Measurements from ENCODE around the gene NCOA3. TPM values are rescaled to one million over a fixed set of nuclear protein-coding genes. Genes with fewer than 3 reads are reported as not detected.

NCOA3 gene
- total RNA-seq, 1 experiment from 2014 or later: 60.3 TPM

GRCh38 chr20:47703748-47704147, 202.1 kb downstream of the NCOA3 start:
- CTCF ChIA-PET: interaction anchor here (0.5 to 0.6 kb wide), 2 partner anchors 74 to 1506 kb away, joined by 3 to 4 read pairs; no protein-coding TSS in a partner anchor
- H3K36me3 Mint-ChIP-seq (ENCODE audit: insufficient read depth, unreplicated experiment): peaks cover 6% of the 10 kb centered on the region
- peaks cover 13% of the 10 kb centered on the region for H3K4me1 Mint-ChIP-seq (ENCODE audit: low read depth, unreplicated experiment)
- no peak overlapping the region for H3K4me3 Mint-ChIP-seq (ENCODE audit: low read depth, unreplicated experiment)
- DNase-seq: no peak
- H3K9me3 Mint-ChIP-seq (ENCODE audit: low read depth, unreplicated experiment): no peaks in the 10 kb centered on the region
- TF ChIP-seq CTCF (IDR thresholded peaks at IDR 0.05; ENCODE audit: unreplicated experiment): no peak
- no peak overlapping the region for H3K27ac Mint-ChIP-seq (ENCODE audit: unreplicated experiment)
- BruUV-seq (replicated peaks): no TSS peak
- H3K27me3 Mint-ChIP-seq (ENCODE audit: unreplicated experiment): no peaks in the 10 kb centered on the region
- intact Hi-C loops (cut with micrococcal nuclease; ENCODE audit: unreplicated experiment): no loop called here

DNA sequence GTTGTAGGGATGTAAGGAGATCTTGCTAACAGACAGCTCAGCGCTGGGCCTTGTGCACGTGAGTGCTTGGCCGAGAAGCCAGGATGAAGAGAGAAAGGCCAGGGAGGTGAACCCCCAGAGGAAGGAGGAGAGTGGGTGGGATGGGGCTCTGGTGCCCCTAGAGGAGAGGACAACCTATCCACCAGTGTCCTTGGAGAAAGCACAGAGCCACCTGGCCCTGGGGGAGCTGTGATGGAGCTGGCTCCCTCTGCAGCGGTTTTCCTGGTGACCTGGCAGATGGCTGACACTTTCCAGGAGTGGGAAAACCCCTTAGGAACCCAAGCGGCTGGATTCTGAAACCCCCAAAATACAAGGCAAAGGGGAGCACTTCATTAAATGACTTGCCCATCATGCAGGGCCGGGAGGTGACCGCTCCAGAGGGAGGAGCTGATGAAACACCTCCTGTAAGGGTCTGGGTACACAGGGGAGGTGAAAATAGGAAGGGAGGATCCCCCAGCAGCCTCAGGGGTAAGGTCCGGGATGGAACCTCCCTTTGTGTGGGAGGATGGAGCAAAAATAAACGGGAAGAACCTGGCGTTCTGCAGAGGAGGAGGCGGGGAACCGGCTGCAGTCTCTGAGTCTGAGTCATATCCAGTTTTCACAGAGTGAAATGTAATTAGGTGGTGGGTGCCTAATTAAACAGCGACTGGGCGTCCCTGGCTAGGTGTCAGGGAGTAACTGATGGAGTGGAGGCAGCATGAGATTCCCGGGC, 203.2 kb downstream of the NCOA3 start:
- no peaks in the 10 kb centered on the region for H3K9me3 Mint-ChIP-seq (ENCODE audit: low read depth, unreplicated experiment)
- no TSS peak for BruUV-seq (replicated peaks)
- no peak overlapping the region for H3K27ac Mint-ChIP-seq (ENCODE audit: unreplicated experiment)
- DNase-seq: no peak
- CTCF ChIA-PET: interaction anchor here (0.6 to 0.7 kb wide), 3 partner anchors 40 to 451 kb away, joined by 5 to 14 read pairs (median 5); no protein-coding TSS in a partner anchor
- H3K27me3 Mint-ChIP-seq (ENCODE audit: unreplicated experiment): no peaks in the 10 kb centered on the region
- H3K4me1 Mint-ChIP-seq (ENCODE audit: low read depth, unreplicated experiment): peaks cover 13% of the 10 kb centered on the region
- TF ChIP-seq CTCF (IDR thresholded peaks at IDR 0.05; ENCODE audit: unreplicated experiment): no peak
- intact Hi-C loops (cut with micrococcal nuclease; ENCODE audit: unreplicated experiment): no loop called here
- peaks cover 6% of the 10 kb centered on the region for H3K36me3 Mint-ChIP-seq (ENCODE audit: insufficient read depth, unreplicated experiment)
- H3K4me3 Mint-ChIP-seq (ENCODE audit: low read depth, unreplicated experiment): no peak overlapping the region

- no peak overlapping the region for H3K4me3 Mint-ChIP-seq (ENCODE audit: low read depth, unreplicated experiment)
- DNase-seq: no peak
- no peaks in the 10 kb centered on the region for H3K27me3 Mint-ChIP-seq (ENCODE audit: unreplicated experiment)
- intact Hi-C loops (cut with micrococcal nuclease; ENCODE audit: unreplicated experiment): no loop called here
- BruUV-seq (replicated peaks): no TSS peak
- no peak overlapping the region for H3K27ac Mint-ChIP-seq (ENCODE audit: unreplicated experiment)
- TF ChIP-seq CTCF (IDR thresholded peaks at IDR 0.05; ENCODE audit: unreplicated experiment): no peak
- CTCF ChIA-PET: interaction anchor here (0.6 to 0.7 kb wide), 2 partner anchors 39 to 451 kb away, joined by 5 read pairs; no protein-coding TSS in a partner anchor
- H3K9me3 Mint-ChIP-seq (ENCODE audit: low read depth, unreplicated experiment): no peaks in the 10 kb centered on the region
- peaks cover 6% of the 10 kb centered on the region for H3K36me3 Mint-ChIP-seq (ENCODE audit: insufficient read depth, unreplicated experiment)
- peaks cover 13% of the 10 kb centered on the region for H3K4me1 Mint-ChIP-seq (ENCODE audit: low read depth, unreplicated experiment)
Measured at GRCh38 chr20:47705497-47705856, 203.8 kb downstream of the NCOA3 start.

GRCh38 chr20:47706345-47706744, 204.7 kb downstream of the NCOA3 start:
- Mint-ChIP-seq H3K27me3 (ENCODE audit: unreplicated experiment) (no peaks in the 10 kb centered on the region), H3K27ac (ENCODE audit: unreplicated experiment) (no peak overlapping the region), H3K9me3 (ENCODE audit: low read depth, unreplicated experiment) (no peaks in the 10 kb centered on the region), H3K4me1 (ENCODE audit: low read depth, unreplicated experiment) (peaks cover 20% of the 10 kb centered on the region), H3K4me3 (ENCODE audit: low read depth, unreplicated experiment) (no peak overlapping the region), H3K36me3 (ENCODE audit: insufficient read depth, unreplicated experiment) (peaks cover 6% of the 10 kb centered on the region)
- intact Hi-C loops (cut with micrococcal nuclease; ENCODE audit: unreplicated experiment): no loop called here
- no peak for DNase-seq
- BruUV-seq (replicated peaks): no TSS peak
- no peak for TF ChIP-seq CTCF (IDR thresholded peaks at IDR 0.05; ENCODE audit: unreplicated experiment)
- CTCF ChIA-PET: no interaction called here

Other genes starting within 250 kb of the NCOA3 start
- gene ZMYND8, start 145.2 kb upstream of the NCOA3 start, total RNA-seq (2022): 53.1 and 77.3 TPM in 2 replicates